Activated CD4-positive, alpha-beta T cell treated with anti-CD3 and anti-CD28 coated beads, Interleukin-2, amount 50 U/mL, for 1 hour (primary cell): ENCODE measurements around the gene HNRNPLL.
A peak's percentile ranks its signal among the peaks of the same experiment; 100 is the strongest.
"Not testable (repeated sequence)": the region's sequence is repeated elsewhere in the genome, so short reads cannot be mapped to it uniquely, and the experiment has no call there.

Experiments used
- DNase-seq: peaks from one replicate; pipeline ENCODE4 v3.0.0-alpha.2; 2020

Gene HNRNPLL

DNA sequence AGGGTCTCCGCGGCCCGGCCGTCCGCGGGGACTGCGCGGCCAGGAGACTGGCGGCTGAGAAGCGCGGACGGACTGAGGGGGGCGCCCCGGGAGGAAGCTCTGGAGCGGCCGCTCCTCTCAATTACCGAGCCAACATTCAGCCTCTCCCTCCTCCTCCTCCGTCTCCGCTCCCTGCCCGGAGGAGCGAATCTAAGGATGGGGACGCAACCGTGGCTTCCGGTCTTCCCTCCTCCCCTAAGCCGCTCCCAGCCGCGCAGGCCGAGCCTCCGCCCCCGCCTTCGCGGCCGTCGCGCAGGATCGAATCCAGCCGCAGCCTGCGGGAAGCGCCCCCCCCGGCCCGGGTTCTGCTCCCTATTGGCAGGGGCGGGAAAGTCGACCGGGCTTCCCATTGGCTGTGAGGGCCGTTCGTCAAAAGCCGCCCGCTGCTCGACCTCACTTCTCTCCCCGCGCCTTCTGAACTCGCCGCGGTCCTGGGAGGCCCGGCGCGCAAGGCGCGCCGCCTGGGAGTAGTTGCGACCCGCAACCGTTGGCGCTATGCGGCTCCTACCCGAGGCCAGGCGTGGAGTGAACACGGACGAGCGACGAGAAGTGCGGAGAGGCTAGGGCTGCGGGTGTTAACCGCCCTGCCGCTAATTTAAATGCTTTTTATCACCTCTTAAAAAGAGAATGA is at the start of gene HNRNPLL:
TSS of gene HNRNPLL (minus strand) at position 197 of the 670 bp plus-strand sequence. CDS start 302 bp downstream, outside the sequence.
- peak; percentile 94 for DNase-seq

DNA sequence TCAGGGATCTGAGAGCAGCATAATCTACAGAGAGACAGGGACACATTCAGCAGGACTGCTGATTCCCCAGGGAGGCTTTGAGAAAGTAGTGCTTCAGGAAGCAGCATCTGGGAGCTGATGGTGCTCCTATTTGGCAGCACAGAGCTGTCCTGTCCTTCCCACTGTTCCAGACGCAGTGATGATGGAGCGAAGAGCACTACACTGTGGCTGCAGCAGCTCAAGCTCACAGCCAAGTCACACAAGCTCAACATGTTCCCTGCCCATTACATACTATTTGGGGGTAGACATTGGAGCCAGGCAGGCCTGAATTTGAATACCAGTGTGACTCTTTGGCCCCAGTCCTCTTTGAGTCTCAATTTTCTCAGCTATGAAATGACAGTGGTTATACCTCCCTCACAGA is 48.0 kb upstream of the HNRNPLL start:
- no peak for DNase-seq

DNA sequence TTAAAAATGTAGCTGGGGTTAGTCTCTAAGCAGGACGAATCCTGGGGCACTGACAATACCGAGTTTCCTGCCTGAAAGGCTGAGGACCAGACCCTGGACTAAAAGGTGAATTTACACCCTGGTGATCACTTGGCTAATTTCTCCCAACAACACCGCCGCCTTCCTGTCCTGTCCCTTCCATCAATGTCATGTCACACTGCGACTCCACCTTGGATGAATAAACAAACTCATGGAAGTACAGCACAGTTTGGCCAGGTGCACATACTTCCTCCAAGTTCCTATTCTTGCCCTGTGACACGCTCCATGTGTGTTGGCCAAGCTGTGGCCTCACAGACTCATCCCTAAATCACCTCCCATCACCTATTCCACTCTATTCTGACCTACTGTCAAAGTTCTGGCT is 47.3 kb upstream of the HNRNPLL start:
- no peak for DNase-seq

DNA sequence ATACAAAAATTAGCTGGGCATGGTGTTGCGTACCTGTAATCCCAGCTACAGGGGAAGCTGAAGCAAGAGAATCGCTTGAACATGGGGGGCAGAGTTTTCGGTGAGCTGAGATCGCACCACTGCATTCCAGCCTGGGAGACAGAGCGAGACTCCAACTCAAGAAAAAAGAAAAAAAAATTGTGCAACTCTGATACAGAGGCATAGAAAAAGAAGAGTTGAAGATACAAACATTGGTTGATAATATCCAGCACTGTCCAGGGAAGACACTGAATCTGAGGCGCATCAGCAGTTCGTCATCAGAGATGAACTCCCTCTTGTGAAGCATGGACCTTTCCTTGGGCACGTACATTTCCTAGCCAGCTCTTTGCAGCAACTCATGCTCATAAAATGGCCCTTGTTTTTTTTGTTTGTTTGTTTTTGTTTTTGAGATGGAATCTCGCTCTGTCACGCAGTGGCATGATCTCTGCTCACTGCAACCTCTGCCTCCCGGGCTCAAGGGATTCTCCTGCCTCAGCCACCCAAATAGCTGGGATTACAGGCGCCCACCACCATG is 46.5 kb upstream of the HNRNPLL start:
- DNase-seq = no peak

DNA sequence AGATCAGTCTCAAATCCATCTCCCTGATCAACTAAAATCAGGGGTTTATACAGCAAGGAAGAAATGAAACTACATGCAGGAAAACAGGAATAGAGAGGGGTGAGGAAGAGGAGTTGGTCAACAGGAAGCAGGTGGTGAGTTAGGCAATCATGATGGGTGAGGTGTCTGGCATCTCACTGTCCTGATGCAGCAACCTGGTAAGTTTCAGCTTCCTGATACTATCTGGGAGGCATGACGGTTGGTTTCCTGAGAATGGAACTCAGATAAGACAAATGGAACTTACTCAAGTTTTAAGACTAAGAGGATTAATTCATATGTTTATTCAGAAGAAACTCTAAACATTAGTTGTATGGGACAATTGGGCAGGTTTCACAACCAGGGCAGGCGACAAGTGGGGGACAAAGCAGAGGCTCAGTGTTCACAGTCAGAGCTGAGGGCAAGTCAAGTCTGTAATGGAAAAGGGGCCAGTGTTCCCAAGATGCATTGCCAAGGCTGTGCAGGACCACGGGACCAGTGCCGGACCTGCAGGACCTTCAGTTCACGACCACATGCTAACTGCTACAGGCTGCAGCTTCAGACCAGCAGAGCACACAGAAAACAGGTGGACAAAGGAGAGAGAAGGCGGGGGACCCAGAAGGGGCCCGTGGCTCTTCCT is 45.5 kb upstream of the HNRNPLL start:
- no peak for DNase-seq

DNA sequence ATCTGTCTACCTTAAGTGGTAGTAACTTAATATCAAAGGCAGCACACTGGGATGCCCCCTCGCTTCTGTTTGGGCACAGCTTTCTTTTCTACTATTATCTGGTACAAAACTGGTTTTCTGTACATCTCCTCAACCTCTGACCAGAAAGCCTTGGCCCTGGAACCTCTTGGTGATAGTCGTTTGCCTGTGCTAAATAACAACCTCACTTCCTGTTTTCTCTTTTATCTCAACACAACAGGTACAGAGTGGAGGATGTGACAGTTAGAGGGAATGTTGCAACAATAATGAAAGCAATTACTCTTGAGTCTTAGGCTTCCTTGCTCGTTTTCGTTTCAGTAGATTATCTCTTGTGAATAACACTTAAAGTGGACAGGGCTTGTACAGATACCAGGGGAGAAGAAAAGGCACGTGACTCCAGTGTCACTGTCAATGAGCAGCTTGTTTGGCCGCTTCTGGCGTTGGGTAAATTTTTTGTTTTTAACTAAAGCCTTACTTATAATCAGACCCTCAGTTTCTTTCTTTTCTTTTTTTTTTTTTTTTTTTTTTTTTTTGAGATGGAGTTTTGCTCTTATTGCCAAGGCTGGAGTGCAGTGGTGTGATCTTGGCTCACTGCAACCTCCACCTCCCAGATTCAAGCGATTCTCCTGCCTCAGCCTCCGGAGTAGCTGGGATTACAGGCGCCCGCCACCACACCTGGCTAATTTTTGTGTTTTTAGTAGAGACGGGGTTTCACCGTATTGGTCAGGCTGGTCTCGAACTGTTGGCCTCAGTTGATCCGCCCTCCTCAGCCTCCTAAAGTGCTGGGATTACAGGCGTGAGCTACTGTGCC is 41.2 kb upstream of the HNRNPLL start:
- not testable (repeated sequence) for DNase-seq

DNA sequence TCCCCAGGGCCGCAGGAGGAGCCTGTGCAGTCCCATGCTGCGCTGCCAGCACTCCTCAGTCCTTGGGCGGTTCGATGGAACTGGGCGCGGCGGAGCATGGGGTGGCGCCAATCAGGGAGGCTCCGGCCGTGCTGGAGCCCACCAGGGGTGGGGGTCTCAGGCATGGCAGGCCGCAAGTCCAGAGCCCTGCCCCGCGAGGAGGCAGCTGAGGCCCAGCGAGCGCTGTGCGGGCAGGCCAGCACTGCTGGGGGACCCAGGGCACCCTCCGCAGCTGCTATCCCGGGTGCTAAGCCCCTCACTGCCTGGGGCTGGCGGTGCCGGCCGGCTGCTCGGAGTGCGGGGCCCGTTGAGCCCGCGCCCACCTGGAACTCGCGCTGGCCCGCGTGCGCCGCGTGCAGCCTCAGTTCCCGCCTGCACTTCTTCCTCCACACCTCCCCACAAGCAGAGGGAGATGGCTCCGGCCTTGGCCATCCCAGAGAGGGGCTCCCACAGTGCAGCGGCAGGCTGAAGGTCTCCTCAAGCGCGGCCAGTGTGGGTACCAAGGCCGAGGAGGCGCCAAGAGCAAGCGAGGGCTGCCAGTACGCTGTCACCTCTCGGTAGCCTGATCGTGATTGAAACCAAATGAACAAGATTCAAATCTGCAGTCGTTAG is 40.4 kb upstream of the HNRNPLL start:
- no peak for DNase-seq

DNA sequence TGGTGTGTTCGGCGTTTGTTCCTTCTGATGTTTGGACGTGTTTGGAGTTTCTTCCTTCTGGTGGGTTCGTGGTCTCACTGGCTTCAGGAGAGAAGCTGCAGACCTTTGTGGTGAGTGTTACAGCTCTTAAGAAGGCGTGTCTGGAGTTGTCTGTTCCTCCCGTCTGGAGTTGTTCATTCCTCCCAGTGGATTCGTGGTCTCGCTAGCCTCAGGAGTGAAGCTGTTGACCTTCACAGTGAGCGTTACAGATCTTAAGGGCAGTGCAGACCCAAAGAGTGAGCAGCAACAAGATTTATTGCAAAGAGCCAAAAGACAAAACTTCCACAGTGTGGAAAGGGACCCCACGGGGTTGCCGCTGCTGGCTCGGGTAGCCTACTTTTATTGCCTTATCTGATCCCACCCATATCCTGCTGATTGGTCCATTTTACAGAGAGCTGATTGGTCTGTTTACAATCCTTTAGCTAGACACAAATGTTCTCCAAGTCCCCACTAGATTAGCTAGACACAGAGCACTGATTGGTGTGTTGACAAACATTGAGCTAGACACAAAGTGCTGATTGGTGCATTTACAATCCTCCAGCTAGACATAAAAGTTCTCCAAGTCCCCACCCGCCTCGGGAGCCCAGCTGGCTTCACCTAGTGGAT is 39.8 kb upstream of the HNRNPLL start:
- DNase-seq = not testable (repeated sequence)

DNA sequence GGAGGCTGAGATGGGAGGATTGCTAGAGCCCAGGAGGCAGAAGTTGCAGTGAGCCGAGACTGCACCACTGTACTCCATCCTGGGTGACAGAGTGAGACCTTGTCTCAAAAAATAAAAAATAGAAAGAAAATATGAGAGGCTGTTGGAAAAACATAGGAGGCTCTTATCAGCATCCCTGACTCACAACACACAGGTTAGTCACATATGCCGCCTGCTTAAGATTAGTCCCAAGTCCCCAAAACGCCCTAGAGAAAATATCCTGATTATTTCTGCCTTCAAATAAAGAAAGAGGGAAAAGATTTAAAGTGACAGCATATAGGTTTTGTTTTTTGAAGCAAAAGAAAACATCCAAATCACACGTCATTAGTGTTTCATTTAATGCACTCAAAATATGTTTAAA is 33.3 kb upstream of the HNRNPLL start:
- no peak for DNase-seq

DNA sequence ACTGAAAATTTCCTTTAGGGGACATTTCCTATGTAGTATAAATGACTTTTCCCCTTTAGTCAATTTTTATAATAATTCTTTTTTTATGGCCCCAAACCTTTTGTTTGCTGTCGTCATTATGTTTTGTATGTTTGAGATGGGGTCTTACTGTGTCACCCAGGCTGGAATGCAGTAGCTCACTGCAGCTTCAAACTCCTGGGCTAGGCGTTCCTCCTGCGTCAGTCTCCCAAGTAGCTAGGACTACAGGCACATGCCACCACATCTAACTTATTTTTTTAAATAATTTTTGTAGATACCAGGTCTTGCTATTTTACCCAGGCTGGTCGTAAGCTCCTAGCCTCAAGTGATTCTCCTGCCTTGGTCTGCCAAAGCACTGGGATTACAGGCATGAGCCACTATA is 32.4 kb upstream of the HNRNPLL start:
- DNase-seq = no peak

DNA sequence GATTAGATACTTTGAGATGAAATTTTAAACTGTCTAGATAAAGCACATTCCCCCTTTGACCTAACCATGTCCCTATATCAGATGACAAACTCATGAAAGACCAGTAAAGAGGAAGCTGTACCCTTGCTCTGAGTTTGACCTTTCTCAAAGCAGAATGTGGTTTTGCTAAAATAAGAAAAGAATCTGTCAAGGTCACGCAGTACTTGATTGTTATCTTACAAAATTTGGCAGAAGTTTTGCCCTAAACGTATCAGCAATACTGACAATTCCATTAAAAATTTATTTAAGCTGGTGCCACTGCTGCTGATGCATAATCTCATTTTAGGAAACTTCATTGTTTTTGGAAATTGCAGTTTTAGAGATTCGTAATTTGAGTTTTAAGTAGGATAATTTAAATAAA is 32.0 kb upstream of the HNRNPLL start:
- DNase-seq = no peak

DNA sequence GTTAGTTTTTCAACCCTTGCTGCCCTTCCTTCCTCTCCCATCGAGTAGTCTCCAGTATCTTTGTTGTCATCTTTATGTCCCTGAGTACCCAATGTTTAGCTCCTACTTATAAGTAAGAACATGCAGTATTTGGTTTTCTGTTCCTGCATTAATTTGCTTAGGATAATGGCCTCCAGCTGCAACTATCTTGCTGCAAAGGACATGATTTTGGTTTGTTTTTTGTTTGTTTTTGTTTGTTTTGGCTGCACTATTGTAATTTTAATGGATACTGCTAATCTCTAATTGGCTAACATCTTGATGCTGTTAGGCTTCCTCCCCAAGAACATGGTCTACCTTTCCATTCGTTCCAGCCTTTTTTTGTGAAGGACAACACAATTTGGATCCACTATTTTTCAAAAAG is 31.2 kb upstream of the HNRNPLL start:
- DNase-seq = no peak

DNA sequence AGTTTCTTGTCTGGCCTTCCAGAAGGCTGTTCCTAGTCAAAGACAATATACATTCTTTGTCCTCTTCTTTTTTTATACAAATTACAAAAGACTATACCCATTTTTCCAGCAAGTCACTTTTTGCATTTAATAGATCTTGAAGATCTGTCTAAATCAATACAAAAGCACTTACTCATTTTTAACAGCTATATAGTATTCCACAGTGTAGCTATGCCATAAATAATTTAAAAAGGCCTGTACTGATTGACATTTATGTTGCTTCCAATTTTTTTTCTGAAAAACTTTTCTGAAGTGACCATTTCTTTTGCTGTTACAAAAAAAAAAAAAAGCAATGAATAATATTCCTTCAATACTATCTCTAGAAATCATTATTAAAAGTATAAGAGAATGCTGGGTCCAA is 30.3 kb upstream of the HNRNPLL start:
- DNase-seq = no peak

DNA sequence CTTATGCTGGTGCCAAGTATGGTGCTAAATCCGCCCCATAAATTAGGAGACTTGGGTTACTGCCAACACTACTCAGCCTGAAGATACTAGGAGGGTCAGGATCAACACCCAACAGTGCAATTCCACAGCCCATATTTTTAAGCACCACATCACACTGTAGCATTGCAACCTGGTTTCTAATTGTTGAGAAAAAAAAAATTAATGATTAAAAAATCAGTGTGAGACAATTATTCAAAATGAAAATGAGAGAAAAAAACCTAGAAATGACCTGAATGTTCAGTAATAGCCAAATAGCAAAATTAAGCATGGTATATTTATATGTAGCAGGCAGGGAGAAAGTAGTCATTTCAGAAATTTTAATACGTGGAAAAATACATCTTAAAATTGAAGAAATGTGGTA is 29.2 kb upstream of the HNRNPLL start:
- no peak for DNase-seq

DNA sequence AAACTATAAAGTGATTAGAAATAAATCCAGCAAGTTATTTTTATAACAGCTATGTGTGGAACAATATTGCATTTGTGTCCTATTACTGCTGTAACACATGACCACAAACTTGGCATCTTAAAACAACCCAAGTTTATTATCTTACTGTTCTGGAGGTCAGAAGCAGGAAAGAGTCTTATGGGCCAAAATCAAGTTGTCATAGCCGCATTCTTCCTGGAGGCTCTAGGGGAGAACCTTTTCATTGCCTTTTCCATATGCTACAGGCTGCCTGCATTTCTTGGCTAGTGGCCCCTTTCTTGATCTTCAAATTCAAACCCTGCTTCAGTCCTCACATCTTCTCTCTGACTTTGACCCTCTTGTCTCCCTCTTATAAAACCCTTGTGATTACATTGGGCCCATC is 27.0 kb upstream of the HNRNPLL start:
- DNase-seq = no peak

DNA sequence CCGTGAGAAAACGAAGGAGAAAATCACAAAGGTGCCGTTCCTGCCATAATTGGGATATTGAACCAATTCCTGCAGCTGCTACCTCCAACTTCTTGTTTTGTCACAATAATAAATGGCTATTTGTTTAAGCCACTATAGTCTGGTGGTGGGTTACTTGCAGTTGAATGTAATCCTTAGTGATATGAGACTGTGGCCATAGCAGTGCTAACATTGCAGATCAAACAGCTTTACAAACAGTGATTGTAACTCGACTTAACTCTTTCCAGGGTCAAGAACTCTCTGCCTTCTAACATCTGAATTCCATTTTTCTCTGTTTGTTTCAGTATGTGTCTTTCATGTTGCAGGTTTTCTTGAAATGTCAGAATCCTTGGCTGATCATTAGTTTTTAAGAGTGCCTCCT is 24.7 kb upstream of the HNRNPLL start:
- no peak for DNase-seq

DNA sequence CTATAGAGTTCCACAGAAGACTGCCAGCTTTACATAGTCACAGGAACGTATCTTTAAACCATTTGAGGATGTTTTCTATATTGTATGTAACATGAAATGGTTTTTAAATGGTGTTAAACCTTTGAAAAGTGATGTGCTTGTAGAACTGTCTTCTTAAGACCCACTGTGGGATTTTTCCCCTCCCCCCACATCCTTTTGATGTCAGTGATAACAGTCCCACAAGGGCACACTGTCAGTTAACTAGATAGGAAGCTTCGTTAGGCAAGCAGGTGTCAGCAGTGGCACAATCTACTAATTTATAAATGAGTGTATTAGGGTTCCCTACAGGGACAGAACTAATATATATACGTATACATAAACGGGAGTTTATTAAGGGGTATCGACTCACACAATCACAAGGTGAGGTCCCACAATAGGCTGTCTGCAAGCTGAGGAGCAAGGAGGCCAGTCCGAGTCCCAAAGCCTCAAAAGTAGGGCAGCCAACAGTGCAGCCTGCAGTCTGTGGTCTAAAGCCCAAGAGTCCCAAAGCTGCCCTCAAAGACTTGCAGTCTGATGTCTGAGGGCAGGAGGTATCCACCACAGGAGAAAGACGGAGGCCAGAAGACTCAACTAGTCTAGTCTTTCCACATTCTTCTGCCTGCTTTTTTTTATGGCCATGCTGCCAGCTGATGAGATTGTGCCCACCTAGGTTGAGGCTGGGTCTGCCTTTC is 23.8 kb upstream of the HNRNPLL start:
- DNase-seq = peak; percentile 16

DNA sequence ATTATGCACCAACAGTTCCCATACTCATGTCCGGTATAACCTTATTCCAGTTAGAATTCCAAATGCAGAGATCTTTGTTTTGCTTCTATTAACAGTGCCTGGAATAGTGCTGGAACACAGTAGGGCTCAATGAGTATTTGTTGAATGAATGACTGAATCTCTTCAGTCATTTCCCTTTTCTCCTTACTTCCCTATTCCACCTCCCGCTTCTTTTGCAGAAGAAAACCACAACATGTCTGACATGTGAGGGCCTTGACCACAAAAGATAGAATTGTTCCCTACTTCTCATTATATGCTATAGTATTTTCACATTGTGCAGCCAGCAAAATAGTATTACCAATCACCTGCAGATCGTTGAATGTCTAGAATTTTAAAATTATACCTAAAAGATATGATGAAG is 19.5 kb upstream of the HNRNPLL start:
- no peak for DNase-seq

DNA sequence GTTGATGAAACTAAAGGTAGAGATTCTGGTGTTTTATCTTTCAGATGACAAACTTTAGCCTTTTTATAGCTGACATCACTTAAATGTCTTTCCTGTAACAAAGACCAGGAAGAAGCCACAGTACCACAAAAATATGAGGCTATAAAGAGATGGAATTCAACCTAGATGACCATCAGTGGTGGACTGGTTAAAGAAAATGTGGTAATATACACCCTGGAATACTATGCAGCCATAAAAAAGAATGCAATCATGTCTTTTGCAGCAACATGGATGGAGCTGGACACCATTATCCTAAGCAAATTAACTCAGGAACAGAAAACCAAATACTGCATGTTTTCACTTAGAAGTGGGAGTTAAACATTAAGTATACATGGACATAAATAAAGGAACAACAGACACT is 18.3 kb upstream of the HNRNPLL start:
- DNase-seq = no peak

DNA sequence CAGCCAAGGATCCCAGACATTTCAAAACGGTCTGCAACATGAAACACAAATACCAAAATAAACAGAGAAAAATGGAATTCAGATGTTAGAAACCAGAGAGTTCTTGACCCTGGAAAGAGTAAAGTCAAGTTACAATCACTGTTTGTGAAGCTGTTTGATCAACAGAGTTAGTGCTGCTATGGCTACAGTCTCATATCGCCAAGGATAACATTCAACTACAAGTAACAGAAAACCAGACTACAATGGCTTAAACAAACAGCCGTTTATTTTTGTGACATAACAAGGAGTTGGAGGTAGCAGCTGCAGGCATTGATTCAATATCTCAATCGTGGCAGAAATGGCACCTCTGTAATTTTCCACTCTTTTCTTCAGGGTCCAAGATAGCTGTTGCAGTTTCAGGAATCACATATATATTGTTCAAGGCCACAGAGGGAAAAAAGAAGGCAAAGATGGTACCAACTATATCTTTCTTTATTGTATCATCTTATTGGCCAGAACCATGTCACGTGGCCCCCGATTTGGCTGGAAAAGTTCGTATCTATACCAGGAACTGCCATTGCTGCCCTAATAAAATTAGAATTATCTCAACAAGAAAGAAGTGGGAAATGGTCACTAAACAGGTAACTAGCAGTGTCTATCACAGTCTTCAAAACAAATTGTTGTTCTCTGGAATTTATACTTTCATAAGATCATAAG is 17.7 kb upstream of the HNRNPLL start:
- no peak for DNase-seq

DNA sequence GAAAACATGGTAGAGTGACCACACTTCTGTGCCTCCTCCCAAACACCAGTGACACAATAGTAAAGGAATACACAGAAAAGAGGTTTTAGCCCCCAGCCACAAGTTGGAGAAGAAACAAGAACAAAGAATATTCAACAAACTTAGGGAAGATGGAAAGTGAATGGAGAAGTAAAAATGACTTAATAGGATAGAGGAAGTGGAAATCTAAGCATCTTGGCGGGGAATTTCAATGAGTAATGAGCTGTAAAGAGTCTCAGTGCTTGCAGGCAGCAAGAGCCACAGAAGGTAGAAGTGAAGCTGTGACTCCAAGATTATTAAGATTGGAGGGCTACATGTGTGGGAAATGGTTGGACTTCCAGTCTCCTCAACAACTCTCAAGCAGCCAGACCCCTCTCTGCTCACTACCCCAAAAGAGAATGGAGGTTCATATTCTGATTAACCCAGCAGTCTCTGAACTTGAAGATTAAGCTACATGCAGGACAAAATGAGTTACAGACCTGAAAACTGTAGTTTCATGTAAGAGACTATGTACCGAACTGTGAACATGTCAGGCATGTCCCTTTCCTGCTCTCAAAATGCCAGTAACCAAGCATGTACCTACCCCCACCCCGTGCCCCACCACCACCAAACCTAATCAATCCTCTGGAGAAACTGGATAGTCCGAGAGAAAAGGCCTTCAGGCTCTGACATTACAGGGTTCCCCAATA is 16.9 kb upstream of the HNRNPLL start:
- DNase-seq = no peak
